Ovary (tissue), 3 donors: ENCODE results near the gene ZNF292.
"Not testable (repeated sequence)": the region's sequence is repeated elsewhere in the genome, so short reads cannot be mapped to it uniquely, and the experiment has no call there.

Source experiments
- CTCF ChIP-seq, 3 donors: fragments of 450-650 bp in 2 of 3; fragments of 200-600 bp in 1 of 3; IDR thresholded peaks; one replicate each; pipeline versions ENCODE4 v1.5.1 to v1.8.0; 2016 to 2022; ENCODE audit warnings: antibody characterized with exemption in 3 of 3, mild to moderate bottlenecking in 1 of 3
- POLR2A ChIP-seq: fragments of 450-650 bp; IDR thresholded peaks from one replicate; pipeline ENCODE4 v1.6.1; 2017; ENCODE audit warnings: antibody characterized with exemption, mild to moderate bottlenecking, moderate library complexity
- donor health status: DM: no; HTN: no; CAD: no.

GRCh38 chr6:87239098-87239635 lies 83.8 kb downstream of the ZNF292 start:
- TF ChIP-seq CTCF (IDR thresholded peaks at IDR 0.05); POLR2A: not testable (repeated sequence)
